Natural killer cell (primary cell): ENCODE results near the gene ODAD3. TPM values are rescaled to one million over a fixed set of nuclear protein-coding genes. Genes with fewer than 3 reads are reported as not detected.

Experiments used
- ATAC-seq, 3 donors: fragments of 150-1000 bp in 2 of 3; fragments of 200-7000 bp in 1 of 3; cut with Tn5 transposase; 1 replicate in 1 of 3; 2 replicates in 2 of 3; pipeline ENCODE4 v1.10.0; 2021; ENCODE audit warnings: mild to moderate bottlenecking in 2 of 3, moderate library complexity in 2 of 3
- DNase-seq, 2 donors: peaks; one replicate each; pipeline versions ENCODE4 v3.0.0 to v3.0.0-alpha.2; 2013 to 2021; ENCODE audit warnings: mixed read lengths in 1 of 2
- H3K27ac ChIP-seq: one replicate; pipeline ENCODE4 v1.5.1; 2013; ENCODE audit warnings: mild to moderate bottlenecking, low read length
- H3K27me3 ChIP-seq: one replicate; pipeline ENCODE4 v1.6.1; 2013; ENCODE audit warnings: low read length; ENCODE audit not compliant: control insufficient read depth, insufficient read depth
- H3K36me3 ChIP-seq: one replicate; pipeline ENCODE4 v1.6.1; 2013; ENCODE audit warnings: low read length; ENCODE audit not compliant: control insufficient read depth, insufficient read depth
- H3K4me1 ChIP-seq: one replicate; pipeline ENCODE4 v1.6.1; 2013; ENCODE audit warnings: low read length; ENCODE audit not compliant: control insufficient read depth, insufficient read depth
- H3K4me3 ChIP-seq: one replicate; pipeline ENCODE4 v1.5.1; 2013; ENCODE audit warnings: low read length
- H3K9me3 ChIP-seq: one replicate; pipeline ENCODE4 v1.6.1; 2013; ENCODE audit warnings: low read length; ENCODE audit not compliant: control insufficient read depth, insufficient read depth
- H3K27ac Mint-ChIP-seq, 2 donors: one replicate each; pipeline ENCODE4 v1.8.0; 2022; ENCODE audit warnings: mild to moderate bottlenecking in 2 of 2, mixed read lengths in 2 of 2, moderate library complexity in 1 of 2
- H3K27me3 Mint-ChIP-seq, 2 donors: one replicate each; pipeline ENCODE4 v1.8.0; 2022; ENCODE audit warnings: low read depth in 2 of 2, mixed read lengths in 2 of 2
- H3K36me3 Mint-ChIP-seq: one replicate; pipeline ENCODE4 v1.8.0; 2022; ENCODE audit warnings: mixed read lengths
- H3K4me1 Mint-ChIP-seq, 2 donors: one replicate each; pipeline ENCODE4 v1.8.0; 2022; ENCODE audit warnings: mixed read lengths in 2 of 2
- H3K4me3 Mint-ChIP-seq: one replicate; pipeline ENCODE4 v1.8.0; 2022; ENCODE audit warnings: mild to moderate bottlenecking, moderate library complexity, mixed read lengths
- H3K9me3 Mint-ChIP-seq, 2 donors: one replicate each; pipeline ENCODE4 v1.8.0; 2022; ENCODE audit warnings: mixed read lengths in 2 of 2
- CTCF ChIP-seq: fragments of 200-600 bp; IDR thresholded peaks from one replicate; pipeline ENCODE4 v1.8.0; 2022; ENCODE audit warnings: antibody characterized with exemption
- WGBS: methylation state at CpG from one replicate; pipeline ENCODE4 v1.1.7; 2013; ENCODE audit warnings: missing lambda C conversion rate; ENCODE audit not compliant: insufficient coverage; 5-methylcytosine and 5-hydroxymethylcytosine counted together
- intact Hi-C: fragments of 100-400 bp; cut with micrococcal nuclease; formaldehyde crosslinking; loops from one replicate; pipeline ENCODE4 v1.14.2; 2022
- total RNA-seq, 4 donors: library from RNA; stranded (reverse); fragments of 120-200 nt in 1 of 4; gene quantifications; one replicate each; pipeline versions ENCODE4 v1.2.3 to v1.2.4, GENCODE V29; 2013 to 2022

Gene ODAD3
- total RNA-seq, 3 donors from 2014 or later (not counting 1 experiment from before 2014, with no cell fraction given), result not detected

- Mint-ChIP-seq H3K4me1 (peaks cover 30 to 44% of the 10 kb centered on the region in 2 donors), H3K36me3 (no peaks in the 10 kb centered on the region), H3K27me3 (peaks cover 18 to 48% of the 10 kb centered on the region in 2 donors), H3K27ac (no peak within 1 kb of the TSS), H3K4me3 (no peak within 1 kb of the TSS), H3K9me3 (no peaks in the 10 kb centered on the region)
- intact Hi-C loops, result no loop called here
- Histone ChIP-seq H3K9me3 (no peaks in the 10 kb centered on the region), H3K27me3 (peaks cover 44% of the 10 kb centered on the region), H3K27ac (no peak within 1 kb of the TSS), H3K4me3 (no peak within 1 kb of the TSS), H3K4me1 (peaks cover 47% of the 10 kb centered on the region), H3K36me3 (no peaks in the 10 kb centered on the region)
- WGBS, result 6% methylated on average over 72 of the region's 72 CpGs
- ATAC-seq (no peak), DNase-seq (no peak)
- TF ChIP-seq CTCF, result no peak
Measured at GRCh38 chr19:11418549-11419506, 16.1 kb downstream of the ODAD3 start, which contains the start of gene RGL3. RGL3 (minus strand) TSS chr19:11419314; CDS start chr19:11419278, 36 bp downstream.

DNA sequence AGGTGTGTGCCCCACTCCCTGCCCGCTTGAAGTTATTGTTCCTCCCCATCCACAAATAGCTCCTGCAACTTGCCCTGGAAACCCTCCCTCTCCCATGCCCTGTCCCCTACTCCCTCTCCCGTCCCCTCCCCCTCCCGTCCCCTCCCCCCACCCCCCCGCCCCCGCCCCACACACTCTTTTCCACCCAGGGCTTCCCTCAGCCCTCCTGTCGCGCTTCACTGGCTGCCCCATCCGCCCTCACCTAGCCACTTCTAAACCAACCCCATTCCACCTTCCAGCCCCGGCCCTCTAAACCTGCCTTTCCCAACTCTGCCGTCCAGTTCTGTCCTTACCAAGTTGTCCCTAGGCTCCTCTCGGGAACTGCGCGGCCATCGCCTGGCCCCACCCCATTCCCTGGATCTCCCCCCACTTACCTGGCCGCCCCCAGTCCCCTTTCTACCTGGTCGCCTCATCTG lies 16.8 kb downstream of the ODAD3 start:
- H3K9me3 Mint-ChIP-seq, result no peaks in the 10 kb centered on the region
- no peak for TF ChIP-seq CTCF
- H3K27ac Mint-ChIP-seq, result no peak overlapping the region
- peaks cover 39% of the 10 kb centered on the region for H3K27me3 ChIP-seq
- no peak overlapping the region for H3K27ac ChIP-seq
- WGBS, result 7% methylated on average over 12 of the region's 16 CpGs
- H3K4me1 Mint-ChIP-seq, result peaks cover 24 to 37% of the 10 kb centered on the region in 2 donors
- DNase-seq (no peak), ATAC-seq (no peak)
- no peak overlapping the region for H3K4me3 ChIP-seq
- H3K36me3 ChIP-seq, result no peaks in the 10 kb centered on the region
- H3K4me1 ChIP-seq, result peaks cover 40% of the 10 kb centered on the region
- peaks cover 11 to 41% of the 10 kb centered on the region in 2 donors for H3K27me3 Mint-ChIP-seq
- H3K9me3 ChIP-seq, result no peaks in the 10 kb centered on the region
- no peaks in the 10 kb centered on the region for H3K36me3 Mint-ChIP-seq
- no peak overlapping the region for H3K4me3 Mint-ChIP-seq
- intact Hi-C loops, result no loop called here

- no peak for TF ChIP-seq CTCF
- H3K27me3 Mint-ChIP-seq, result peaks cover 6 to 34% of the 10 kb centered on the region in 2 donors
- H3K9me3 Mint-ChIP-seq, result no peaks in the 10 kb centered on the region
- H3K27ac ChIP-seq, result no peak overlapping the region
- peaks cover 28% of the 10 kb centered on the region for H3K27me3 ChIP-seq
- no peak for DNase-seq
- H3K4me1 ChIP-seq, result peaks cover 24% of the 10 kb centered on the region
- H3K4me3 ChIP-seq, result no peak overlapping the region
- peaks cover 11 to 20% of the 10 kb centered on the region in 2 donors for H3K4me1 Mint-ChIP-seq
- H3K4me3 Mint-ChIP-seq, result no peak overlapping the region
- H3K36me3 ChIP-seq, result no peaks in the 10 kb centered on the region
- WGBS, result 94% methylated on average over 13 of the region's 17 CpGs
- H3K27ac Mint-ChIP-seq, result no peak overlapping the region
- intact Hi-C loops, result no loop called here
- no peaks in the 10 kb centered on the region for H3K9me3 ChIP-seq
- no peaks in the 10 kb centered on the region for H3K36me3 Mint-ChIP-seq
- no peak for ATAC-seq
Measured at GRCh38 chr19:11416346-11417052, 18.4 kb downstream of the ODAD3 start.
